Keratinocyte (primary cell): ENCODE measurements around the gene CDH13. TPM values are rescaled to one million over a fixed set of nuclear protein-coding genes. Genes with fewer than 3 reads are reported as not detected.
A peak's percentile ranks its signal among the peaks of the same experiment; 100 is the strongest.

Experiments used
- DNase-seq: peaks from one replicate; pipeline ENCODE4 v3.0.0-alpha.2; 2011; ENCODE audit warnings: low read depth, missing footprints, low spot score
- FAIRE-seq: peaks from 2 replicates; lab custom pipeline; 2011; peaks lifted over from hg19 to GRCh38; lab: Jason Lieb, UNC
- H2AFZ ChIP-seq: 2 replicates; pipeline ENCODE4 v1.6.0; 2012; ENCODE audit warnings: low read length, control low read depth, inconsistent platforms; ENCODE audit not compliant: control insufficient read depth
- H3K27ac ChIP-seq: 2 replicates; pipeline ENCODE4 v1.5.1; 2011; ENCODE audit warnings: low read length; ENCODE audit not compliant: control insufficient read depth, insufficient read depth
- H3K27me3 ChIP-seq: 3 replicates; pipeline ENCODE4 v1.6.0; 2011; ENCODE audit warnings: low read length; ENCODE audit not compliant: control insufficient read depth, insufficient read depth; ENCODE audit errors: extremely low read depth
- H3K36me3 ChIP-seq, 2 experiments: 2 replicates in 1 of 2; 3 replicates in 1 of 2; pipeline ENCODE4 v1.5.1; 2011; ENCODE audit warnings: low read length in 2 of 2, mild to moderate bottlenecking in 1 of 2; ENCODE audit not compliant: control insufficient read depth in 2 of 2, insufficient read depth in 2 of 2; ENCODE audit errors: extremely low read depth in 1 of 2
- H3K4me1 ChIP-seq: 3 replicates; pipeline ENCODE4 v1.5.1; 2011; ENCODE audit warnings: low read length; ENCODE audit not compliant: control insufficient read depth, insufficient read depth; ENCODE audit errors: extremely low read depth
- H3K4me2 ChIP-seq: 3 replicates; pipeline ENCODE4 v1.6.0; 2011; ENCODE audit warnings: low read depth, low read length; ENCODE audit not compliant: control insufficient read depth, insufficient read depth; ENCODE audit errors: extremely low read depth
- H3K4me3 ChIP-seq, 3 experiments: fragments of 200-600 bp in 1 of 3; sonication (generic) in 1 of 3; 2 replicates in 2 of 3; 3 replicates in 1 of 3; pipeline ENCODE4 v1.5.1; 2011 to 2016; ENCODE audit warnings: low read length in 3 of 3, mild to moderate bottlenecking in 3 of 3, control low read depth in 2 of 3, inconsistent platforms in 1 of 3, low read depth in 1 of 3, mixed read lengths in 1 of 3, mixed run types in 1 of 3, moderate library complexity in 1 of 3; ENCODE audit not compliant: control insufficient read depth in 2 of 3, insufficient read depth in 2 of 3; ENCODE audit errors: extremely low read depth in 1 of 3
- H3K79me2 ChIP-seq: 2 replicates; pipeline ENCODE4 v1.6.0; 2012; ENCODE audit warnings: low read length; ENCODE audit not compliant: control insufficient read depth, insufficient read depth
- H3K9ac ChIP-seq: 3 replicates; pipeline ENCODE4 v1.6.0; 2011; ENCODE audit warnings: low read length; ENCODE audit not compliant: control insufficient read depth, insufficient read depth; ENCODE audit errors: extremely low read depth
- H3K9me1 ChIP-seq: 3 replicates; pipeline ENCODE4 v1.6.0; 2011; ENCODE audit warnings: low read length; ENCODE audit not compliant: control insufficient read depth, insufficient read depth; ENCODE audit errors: extremely low read depth
- H3K9me3 ChIP-seq: 2 replicates; pipeline ENCODE4 v1.5.1; 2012; ENCODE audit warnings: low read depth, low read length; ENCODE audit not compliant: control insufficient read depth
- H4K20me1 ChIP-seq: 3 replicates; pipeline ENCODE4 v1.6.0; 2011; ENCODE audit warnings: low read length; ENCODE audit not compliant: control insufficient read depth, insufficient read depth; ENCODE audit errors: extremely low read depth
- CTCF ChIP-seq, 3 experiments: IDR thresholded peaks in 1 of 3; conservative IDR thresholded peaks in 1 of 3; optimal IDR thresholded peaks in 1 of 3; 2 replicates in 2 of 3; 3 replicates in 1 of 3; pipeline versions ENCODE3 to v1.5.1; 2011; ENCODE audit warnings: low read length in 3 of 3, mild to moderate bottlenecking in 3 of 3, moderate library complexity in 2 of 3, control low read depth in 1 of 3, inconsistent platforms in 1 of 3; ENCODE audit not compliant: insufficient read depth in 2 of 3; ENCODE audit errors: extremely low read depth in 1 of 3
- EZH2 ChIP-seq: IDR thresholded peaks from one replicate; pipeline ENCODE4 v1.6.1; 2012; ENCODE audit warnings: inconsistent platforms, mild to moderate bottlenecking, low read length, moderate library complexity
- dilution Hi-C: fragments of 300-500 bp; cut with MboI; formaldehyde crosslinking; loops from one replicate; pipeline ENCODE4 v1.7.0; 2020; ENCODE audit warnings: low sequenced_read_pairs; ENCODE audit not compliant: extremely low pct_ligation_motif_present
- polyA plus RNA-seq, 5 experiments: library from polyadenylated mRNA; depleted of rRNA in 3 of 5; stranded (reverse) in 3 of 5; stranded (forward) in 1 of 5; unstranded in 1 of 5; fragments of >200 nt; gene quantifications; 1 replicate in 1 of 5; 2 replicates in 3 of 5; 3 replicates in 1 of 5; pipeline versions ENCODE4 v1.2.1 to v1.2.3, GENCODE V29; 2011 to 2012; ENCODE audit warnings: missing spikeins in 2 of 5, low read depth in 1 of 5, low replicate concordance in 1 of 5

CDH13 gene
- polyA plus RNA-seq, 1 donor (not counting 4 experiments of a cell fraction or from before 2014, with no cell fraction given) = 111 TPM

- dilution Hi-C loops = no loop called here
- TF ChIP-seq EZH2 (no peak), CTCF (optimal IDR thresholded peaks at IDR 0.05 in 1 of 3, IDR thresholded peaks at IDR 0.05 in 1 of 3, conservative IDR thresholded peaks at IDR 0.05 in 1 of 3; ENCODE audit: extremely low read depth in 1 of 3, insufficient read depth in 2 of 3, low read length in 3 of 3) (no peak)
- H3K9me1 ChIP-seq = no peaks in the 10 kb centered on the region
- FAIRE-seq (no peak), DNase-seq (no peak)
- H4K20me1 ChIP-seq = no peaks in the 10 kb centered on the region
- no peak overlapping the region for H3K27ac ChIP-seq
- H3K36me3 ChIP-seq = no peaks in the 10 kb centered on the region
- no peaks in the 10 kb centered on the region for H3K4me1 ChIP-seq
- no peaks in the 10 kb centered on the region for H3K9me3 ChIP-seq
- no peak overlapping the region for H2AFZ ChIP-seq
- no peak overlapping the region for H3K4me3 ChIP-seq
- no peak overlapping the region for H3K9ac ChIP-seq
- no peaks in the 10 kb centered on the region for H3K27me3 ChIP-seq
- H3K4me2 ChIP-seq = no peak overlapping the region
- H3K79me2 ChIP-seq = no peaks in the 10 kb centered on the region
Observed at GRCh38 chr16:83392743-83393142, 766.0 kb downstream of the CDH13 start.

GRCh38 chr16:83393196-83393981 lies 766.6 kb downstream of the CDH13 start:
- DNase-seq = no peak
- Histone ChIP-seq H4K20me1 (no peaks in the 10 kb centered on the region), H3K9ac (no peak overlapping the region), H3K36me3 (no peaks in the 10 kb centered on the region), H3K4me1 (no peaks in the 10 kb centered on the region), H3K79me2 (no peaks in the 10 kb centered on the region), H3K27me3 (no peaks in the 10 kb centered on the region), H3K9me3 (no peaks in the 10 kb centered on the region), H3K9me1 (no peaks in the 10 kb centered on the region), H3K4me2 (no peak overlapping the region), H3K27ac (no peak overlapping the region), H2AFZ (no peak overlapping the region), H3K4me3 (no peak overlapping the region)
- FAIRE-seq = no peak
- dilution Hi-C loops = no loop called here
- no peak for TF ChIP-seq EZH2
- TF ChIP-seq CTCF (optimal IDR thresholded peaks at IDR 0.05 in 1 of 3, IDR thresholded peaks at IDR 0.05 in 1 of 3, conservative IDR thresholded peaks at IDR 0.05 in 1 of 3; ENCODE audit: extremely low read depth in 1 of 3, insufficient read depth in 2 of 3, low read length in 3 of 3) = peak in 2 of 3 experiments; percentile 5 to 14
